K562 (cell line): ENCODE data around the gene LCE1D. TPM values are rescaled to one million over a fixed set of nuclear protein-coding genes. Genes with fewer than 3 reads are reported as not detected.

Source experiments
- ATAC-seq: fragments of 200-7000 bp; cut with Tn5 transposase; 3 replicates; pipeline ENCODE4 v1.9.1; 2020; ENCODE audit warnings: moderate library complexity
- BruUV-seq: library from RNA; stranded (reverse); fragments of 400-500 nt; replicated peaks from 2 replicates; lab custom pipeline; 2021; lab: Mats Ljungman, UMichigan
- CTCF ChIA-PET: fragments of 300-600 bp; formaldehyde crosslinking; extraction: SDS; loops from one replicate; lab custom pipeline; 2021; ENCODE audit warnings: low intra/inter-chr PET ratio; lab: Yijun Ruan, JAX
- POLR2A ChIA-PET: fragments of 300-600, 350-650 bp; sonication (Branson Sonifier 250); formaldehyde crosslinking; extraction: SDS; loops from one replicate; lab custom pipeline; 2021; ENCODE audit warnings: antibody characterized with exemption, inconsistent platforms; lab: Yijun Ruan, JAX
- DNase-seq, 4 experiments: peaks; one replicate each; pipeline versions ENCODE4 v3.0.0 to v3.0.0-alpha.2; 2011 to 2018; ENCODE audit warnings: low spot score in 3 of 4, mixed read lengths in 3 of 4; ENCODE audit errors: extremely low read depth in 1 of 4
- FAIRE-seq: peaks from 2 replicates; lab custom pipeline; 2011; peaks lifted over from hg19 to GRCh38; lab: Jason Lieb, UNC
- H2AFZ ChIP-seq: 2 replicates; pipeline ENCODE4 v1.6.0; 2011; ENCODE audit warnings: low read depth, low read length, control low read depth, inconsistent platforms
- H3K27ac ChIP-seq: fragments of 200-600 bp; 3 replicates; pipeline ENCODE4 v1.8.0; 2011; ENCODE audit warnings: low read depth, mild to moderate bottlenecking, control low read depth, inconsistent platforms, low read length, moderate library complexity, mixed read lengths; ENCODE audit errors: extremely low read depth
- H3K27me3 ChIP-seq, 2 experiments: fragments of 300-600 bp in 1 of 2; 2 replicates in 1 of 2; 3 replicates in 1 of 2; pipeline versions ENCODE4 v1.6.0 to v1.8.0; 2011; ENCODE audit warnings: inconsistent platforms in 2 of 2, low read length in 2 of 2, mild to moderate bottlenecking in 1 of 2, mixed read lengths in 1 of 2, moderate library complexity in 1 of 2; ENCODE audit not compliant: control insufficient read depth in 2 of 2, insufficient read depth in 2 of 2
- H3K36me3 ChIP-seq: fragments of 300-600 bp; 3 replicates; pipeline ENCODE4 v1.8.0; 2011; ENCODE audit warnings: mild to moderate bottlenecking, low read length, inconsistent platforms; ENCODE audit not compliant: control insufficient read depth, insufficient read depth
- H3K4me1 ChIP-seq, 2 experiments: fragments of 200-600 bp in 1 of 2; replicated peaks in 1 of 2; 2 replicates in 1 of 2; 3 replicates in 1 of 2; pipeline versions ENCODE4 v1.5.1 to v1.8.0; 2011; ENCODE audit warnings: inconsistent platforms in 2 of 2, low read length in 2 of 2, mild to moderate bottlenecking in 1 of 2, mixed read lengths in 1 of 2, moderate library complexity in 1 of 2; ENCODE audit not compliant: control insufficient read depth in 2 of 2, insufficient read depth in 2 of 2
- H3K4me2 ChIP-seq: 2 replicates; pipeline ENCODE4 v1.6.1; 2011; ENCODE audit warnings: low read length, control low read depth, inconsistent platforms, mixed read lengths; ENCODE audit not compliant: insufficient read depth
- H3K4me3 ChIP-seq: fragments of 200-600 bp; sonication (generic), shearing (Covaris generic); 2 replicates; pipeline ENCODE4 v1.5.1; 2016; ENCODE audit warnings: control low read depth, inconsistent platforms
- H3K79me2 ChIP-seq: fragments of 200-600 bp; 3 replicates; pipeline ENCODE4 v1.8.0; 2011; ENCODE audit warnings: low read length, inconsistent platforms; ENCODE audit not compliant: control insufficient read depth, insufficient read depth
- H3K9ac ChIP-seq, 2 experiments: 2 replicates each; pipeline versions ENCODE4 v1.6.0 to v1.6.1; 2011; ENCODE audit warnings: low read depth in 2 of 2, low read length in 2 of 2, control low read depth in 1 of 2, inconsistent platforms in 1 of 2, mild to moderate bottlenecking in 1 of 2, mixed read lengths in 1 of 2; ENCODE audit not compliant: insufficient read depth in 1 of 2
- H3K9me1 ChIP-seq: one replicate; pipeline ENCODE4 v1.6.0; 2011; ENCODE audit warnings: inconsistent platforms, mild to moderate bottlenecking, low read length, moderate library complexity; ENCODE audit not compliant: control insufficient read depth, insufficient read depth
- H3K9me3 ChIP-seq: replicated peaks from 2 replicates; pipeline ENCODE4 v1.5.1; 2011; ENCODE audit warnings: low read depth, low read length, inconsistent platforms; ENCODE audit not compliant: control insufficient read depth, insufficient read depth
- H4K20me1 ChIP-seq: replicated peaks from 2 replicates; pipeline ENCODE4 v1.6.1; 2011; ENCODE audit warnings: low read length, inconsistent platforms, mixed read lengths; ENCODE audit not compliant: control insufficient read depth, insufficient read depth
- CUX1 ChIP-seq: fragments of 200-800 bp; sonication (Bioruptor generic); IDR thresholded peaks from 2 replicates; pipeline ENCODE4 v1.6.1; 2016; ENCODE audit warnings: missing genetic modification characterization, missing compliant biosample characterization
- GATAD2B ChIP-seq: fragments of 450-650 bp; IDR thresholded peaks from 2 replicates; pipeline ENCODE4 v1.6.1; 2017; ENCODE audit warnings: mild to moderate bottlenecking, borderline replicate concordance
- HMBOX1 ChIP-seq: sonication (generic); IDR thresholded peaks from 2 replicates; pipeline ENCODE4 v1.6.1; 2016
- MAX ChIP-seq: sonication (generic); formaldehyde crosslinking; IDR thresholded peaks from 2 replicates; pipeline ENCODE4 v1.9.0; 2022; ENCODE audit warnings: mild to moderate bottlenecking, missing genetic modification reagents
- NFE2 ChIP-seq: IDR thresholded peaks from 2 replicates; pipeline ENCODE4 v1.6.1; 2014; ENCODE audit warnings: antibody characterized with exemption, low read depth
- NR4A1 ChIP-seq, 2 experiments: fragments of 250-450 bp in 1 of 2; fragments of 450-650 bp in 1 of 2; sonication (Bioruptor Pico) in 1 of 2; IDR thresholded peaks; 2 replicates each; pipeline versions ENCODE4 v1.4.0 to v1.6.1; 2016 to 2020; ENCODE audit warnings: mild to moderate bottlenecking in 2 of 2, missing compliant biosample characterization in 1 of 2, missing genetic modification characterization in 1 of 2, moderate library complexity in 1 of 2
- ZNF197 ChIP-seq: fragments of 200-800 bp; sonication (Bioruptor generic); IDR thresholded peaks from 2 replicates; pipeline ENCODE4 v1.6.1; 2016; ENCODE audit warnings: low read depth, missing genetic modification characterization, missing compliant biosample characterization
- ZNF830 ChIP-seq: fragments of 250-450 bp; sonication (Bioruptor Pico); IDR thresholded peaks from 2 replicates; pipeline ENCODE4 v1.5.0; 2021; ENCODE audit warnings: mild to moderate bottlenecking
- WGBS: fragments of 100-300 bp; shearing (Covaris generic); methylation state at CpG from one replicate; pipeline ENCODE4 v1.1.6; 2016; ENCODE audit warnings: low coverage, mixed read lengths; ENCODE audit not compliant: insufficient coverage; ENCODE audit errors: missing lambda C conversion rate; 5-methylcytosine and 5-hydroxymethylcytosine counted together
- in situ Hi-C: fragments of 300-500 bp; cut with MboI; formaldehyde crosslinking; loops from 4 replicates; pipeline ENCODE4 v1.15.0; 2018; ENCODE audit warnings: inconsistent platforms, mixed read lengths
- intact Hi-C: fragments of 100-400 bp; cut with micrococcal nuclease; formaldehyde crosslinking; loops from 2 replicates; pipeline ENCODE4 v1.14.2; 2022
- polyA plus RNA-seq, 8 experiments: library from polyadenylated mRNA; depleted of rRNA in 4 of 8; stranded (reverse) in 5 of 8; unstranded in 3 of 8; fragments of >200 nt; fragmentation: Nextera tagmentation in 2 of 8; fragmentation: Illumina TruSeq in 1 of 8; extraction: Ambion mirVana in 2 of 8; extraction: Trizol in 1 of 8; gene quantifications; 2 replicates each; pipeline versions ENCODE4 v1.2.1 to v1.2.3, GENCODE V29; 2011 to 2014; ENCODE audit warnings: inconsistent platforms in 1 of 8, missing spikeins in 1 of 8
- total RNA-seq, 7 experiments: library from RNA; depleted of rRNA in 6 of 7; stranded (reverse); fragments of >200 nt in 6 of 7; fragmentation: Illumina TruSeq in 2 of 7; extraction: Trizol in 2 of 7; gene quantifications; 2 replicates each; pipeline versions ENCODE4 v1.2.1 to v1.2.3, GENCODE V29; 2011 to 2021; ENCODE audit warnings: low replicate concordance in 1 of 7

LCE1D gene
- total and polyA plus RNA-seq, 9 of the 15 experiments (the other 6 are each of a cell fraction or from before 2014, with no cell fraction given), result not detected

GRCh38 chr1:152758636-152759035, 37.9 kb upstream of the LCE1D start:
- ATAC-seq (no peak), FAIRE-seq (no peak), DNase-seq (no peak)
- Histone ChIP-seq H2AFZ (no peak overlapping the region), H3K27ac (no peak overlapping the region), H3K79me2 (no peaks in the 10 kb centered on the region), H3K9me1 (no peaks in the 10 kb centered on the region), H3K36me3 (no peaks in the 10 kb centered on the region), H3K9ac (no peak overlapping the region), H3K27me3 (peaks cover 0 to 19% of the 10 kb centered on the region in 2 experiments; a peak in 2 of 5 replicates), H3K4me3 (no peak overlapping the region), H3K4me2 (no peak overlapping the region), H3K9me3 (no peaks in the 10 kb centered on the region), H4K20me1 (peaks cover 3% of the 10 kb centered on the region; the same call in 1 of the 2 replicates), H3K4me1 (no peaks in the 10 kb centered on the region; a peak in 1 of 5 replicates)
- TF ChIP-seq CUX1, result no peak
- no peak for TF ChIP-seq ZNF197 (CRISPR knock-in tag)
- TF ChIP-seq NFE2, result no peak
- no peak for TF ChIP-seq NR4A1 (CRISPR knock-in tag; IDR thresholded peaks at IDR 0.05)
- TF ChIP-seq NR4A1 (tag; IDR thresholded peaks at IDR 0.05), result no peak
- no peak for TF ChIP-seq MAX (CRISPR knock-in tag)
- TF ChIP-seq HMBOX1, result no peak
- no peak for TF ChIP-seq GATAD2B
- TF ChIP-seq ZNF830 (CRISPR knock-in tag), result no peak
- 0% methylated on average over 4 of the region's 4 CpGs for WGBS
- CTCF ChIA-PET, result no interaction called here
- BruUV-seq, result no TSS peak
- intact Hi-C loops, result no loop called here
- POLR2A ChIA-PET, result no interaction called here
- in situ Hi-C loops, result no loop called here
